ENCODE results near the gene IZUMO1. TPM values are rescaled to one million over a fixed set of nuclear protein-coding genes. Genes with fewer than 3 reads are reported as not detected.

IZUMO1 gene
- total and polyA plus RNA-seq, 2 donors (not counting 3 experiments of a cell fraction or from before 2014, with no cell fraction given): 0.18 to 1.2 TPM

GRCh38 chr19:48740164-48740972 lies 6.3 kb downstream of the IZUMO1 start, which contains the start of gene RASIP1:
Gene RASIP1, minus strand, starts transcription at chr19:48740610. Its CDS starts 328 bp downstream, at chr19:48740282.
- Histone ChIP-seq H4K20me1 (replicated peaks; ENCODE audit: control insufficient read depth, extremely low read depth, insufficient read depth, low read length) (peaks cover 6% of the 10 kb centered on the region), H3K27me3 (ENCODE audit: control insufficient read depth in 2 of 2, insufficient read depth in 2 of 2, low read length in 2 of 2) (no peaks in the 10 kb centered on the region), H3K9me1 (replicated peaks; ENCODE audit: control insufficient read depth, extremely low read depth, insufficient read depth, low read length) (no peaks in the 10 kb centered on the region), H3K79me2 (ENCODE audit: control insufficient read depth, insufficient read depth, low read length) (peaks cover 38% of the 10 kb centered on the region), H3K4me2 (ENCODE audit: insufficient read depth, low read length) (peak within 1 kb of the TSS; percentile 66), H3K9ac (replicated peaks; ENCODE audit: extremely low read depth, insufficient read depth, low read length) (peak within 1 kb of the TSS; percentile 27), H2AFZ (ENCODE audit: low read depth, low read length) (peak within 1 kb of the TSS; percentile 35), H3K4me3 (replicated peaks in 1 of 3; ENCODE audit: insufficient read depth in 1 of 3, low read depth in 1 of 3, low read length in 3 of 3) (peak within 1 kb of the TSS; percentile 53 to 80 (median 77)), H3K4me1 (ENCODE audit: control insufficient read depth, extremely low read depth, insufficient read depth, low read length) (peaks cover 24% of the 10 kb centered on the region), H3K9me3 (replicated peaks; ENCODE audit: control insufficient read depth, insufficient read depth, low read length) (no peaks in the 10 kb centered on the region), H3K36me3 (ENCODE audit: control insufficient read depth in 2 of 2, extremely low read depth in 1 of 2, insufficient read depth in 2 of 2, low read length in 2 of 2) (peaks cover 0 to under 1% of the 10 kb centered on the region in 2 experiments), H3K27ac (ENCODE audit: insufficient read depth, low read depth, low read length) (peak within 1 kb of the TSS; percentile 50)
- intact Hi-C loops (cut with micrococcal nuclease): loop anchor here (1.0 to 2.0 kb wide), 3 partner anchors 26 to 72 kb away; no protein-coding TSS in a partner anchor
- peak; percentile 66 for DNase-seq (ENCODE audit: low read depth, low spot score)
- TF ChIP-seq MYC (IDR thresholded peaks at IDR 0.05; ENCODE audit: low read depth, low read length) (no peak), MAX (IDR thresholded peaks at IDR 0.05; ENCODE audit: insufficient read depth, insufficient read length) (no peak), FOS (IDR thresholded peaks at IDR 0.05; ENCODE audit: borderline replicate concordance, insufficient read depth, low read length) (peak; percentile 26), POLR2AphosphoS5 (IDR thresholded peaks at IDR 0.05; ENCODE audit: insufficient read depth, low read depth, low read length) (peak; percentile 96), GATA2 (IDR thresholded peaks at IDR 0.05; ENCODE audit: insufficient read depth, insufficient read length, low read depth, low read length) (no peak), EZH2 (IDR thresholded peaks at IDR 0.05; ENCODE audit: borderline replicate concordance, low read depth, low read length, severe bottlenecking) (no peak), POLR2A (IDR thresholded peaks at IDR 0.05; ENCODE audit: low read depth, low read length) (peak; percentile 97), JUN (IDR thresholded peaks at IDR 0.05; ENCODE audit: borderline replicate concordance, insufficient read depth, insufficient read length, low read depth) (no peak)
- TF ChIP-seq, protein P1, sequence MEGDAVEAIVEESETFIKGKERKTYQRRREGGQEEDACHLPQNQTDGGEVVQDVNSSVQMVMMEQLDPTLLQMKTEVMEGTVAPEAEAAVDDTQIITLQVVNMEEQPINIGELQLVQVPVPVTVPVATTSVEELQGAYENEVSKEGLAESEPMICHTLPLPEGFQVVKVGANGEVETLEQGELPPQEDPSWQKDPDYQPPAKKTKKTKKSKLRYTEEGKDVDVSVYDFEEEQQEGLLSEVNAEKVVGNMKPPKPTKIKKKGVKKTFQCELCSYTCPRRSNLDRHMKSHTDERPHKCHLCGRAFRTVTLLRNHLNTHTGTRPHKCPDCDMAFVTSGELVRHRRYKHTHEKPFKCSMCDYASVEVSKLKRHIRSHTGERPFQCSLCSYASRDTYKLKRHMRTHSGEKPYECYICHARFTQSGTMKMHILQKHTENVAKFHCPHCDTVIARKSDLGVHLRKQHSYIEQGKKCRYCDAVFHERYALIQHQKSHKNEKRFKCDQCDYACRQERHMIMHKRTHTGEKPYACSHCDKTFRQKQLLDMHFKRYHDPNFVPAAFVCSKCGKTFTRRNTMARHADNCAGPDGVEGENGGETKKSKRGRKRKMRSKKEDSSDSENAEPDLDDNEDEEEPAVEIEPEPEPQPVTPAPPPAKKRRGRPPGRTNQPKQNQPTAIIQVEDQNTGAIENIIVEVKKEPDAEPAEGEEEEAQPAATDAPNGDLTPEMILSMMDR (IDR thresholded peaks at IDR 0.05; ENCODE audit: extremely low read depth in 1 of 2, insufficient read depth in 1 of 2, low read depth in 1 of 2, low read length in 2 of 2): no peak
- dilution Hi-C loops (cut with MboI; ENCODE audit: extremely low pct_ligation_motif_present, low sequenced_read_pairs): no loop called here
- ChIA-PET CTCF (interaction anchor here (0.9 to 3.5 kb wide), 7 partner anchors 15 to 230 kb away, joined by 3 to 54 read pairs (median 10); no protein-coding TSS in a partner anchor), POLR2A (no interaction called here)
- FAIRE-seq: peak; percentile 96
- TSS peak; percentile 73 for BruUV-seq (replicated peaks)

Measured in endothelial cell of umbilical vein (primary cell).